Adrenal gland (tissue), 12 donors: Measurements from ENCODE around the gene HSPA1B. TPM values are rescaled to one million over a fixed set of nuclear protein-coding genes. Genes with fewer than 3 reads are reported as not detected.
"Not testable (repeated sequence)": the region's sequence is repeated elsewhere in the genome, so short reads cannot be mapped to it uniquely, and the experiment has no call there.

Experiments used
- DNase-seq, 7 donors: peaks; one replicate each; pipeline ENCODE4 v3.0.0-alpha.2; 2019 to 2020
- H3K27ac ChIP-seq, 5 donors: fragments of 200-600 bp; sonication (generic) in 4 of 5; 1 replicate in 3 of 5; 2 replicates in 2 of 5; pipeline versions ENCODE4 v1.5.1 to v1.8.0; 2016 to 2020; ENCODE audit warnings: mild to moderate bottlenecking in 1 of 5
- H3K27me3 ChIP-seq: fragments of 200-600 bp; 2 replicates; pipeline ENCODE4 v1.8.0; 2021
- H3K36me3 ChIP-seq, 2 donors: fragments of 200-600 bp; replicated peaks in 1 of 2; 1 replicate in 1 of 2; 2 replicates in 1 of 2; pipeline versions ENCODE4 v1.5.1 to v1.8.0; 2018 to 2022
- H3K4me1 ChIP-seq, 2 donors: fragments of 200-600 bp; replicated peaks in 1 of 2; 1 replicate in 1 of 2; 2 replicates in 1 of 2; pipeline versions ENCODE4 v1.5.1 to v1.8.0; 2018 to 2021
- H3K4me3 ChIP-seq, 4 donors: fragments of 200-600 bp; sonication (generic) in 3 of 4; one replicate each; pipeline ENCODE4 v1.5.1; 2016 to 2018
- H3K9me3 ChIP-seq, 3 donors: fragments of 200-600 bp; sonication (generic) in 1 of 3; replicated peaks in 1 of 3; 1 replicate in 2 of 3; 2 replicates in 1 of 3; pipeline versions ENCODE4 v1.5.1 to v1.8.0; 2016 to 2021
- POLR2A ChIP-seq, 2 donors: fragments of 450-650 bp; IDR thresholded peaks; one replicate each; pipeline ENCODE4 v1.6.1; 2017; ENCODE audit warnings: antibody characterized with exemption in 2 of 2, mild to moderate bottlenecking in 2 of 2, moderate library complexity in 1 of 2
- WGBS, 4 donors: extraction: QIAGEN DNeasy Blood & Tissue Kit in 2 of 4; methylation state at CpG; one replicate each; pipeline versions ENCODE4 v1.1.5 to v1.1.7; 2013 to 2017; 5-methylcytosine and 5-hydroxymethylcytosine counted together
- intact Hi-C, 2 donors: fragments of 100-400 bp; cut with DNase I; formaldehyde crosslinking; loops; one replicate each; pipeline versions ENCODE4 v1.14.1 to v1.15.0; 2022 to 2023
- polyA plus RNA-seq, 3 donors: library from polyadenylated mRNA; stranded (reverse); fragments of 200-250 nt in 2 of 3; fragments of 350-450 nt in 1 of 3; fragmentation: Illumina TruSeq in 1 of 3; extraction: RNeasy Lipid Tissue Mini Kit (QIAGEN cat#74804) in 1 of 3; gene quantifications; one replicate each; pipeline ENCODE4 v1.2.3, GENCODE V29; 2013 to 2014
- total RNA-seq, 9 donors: library from RNA; depleted of rRNA in 4 of 9; stranded (reverse); fragments of >200 nt in 4 of 9; fragments of 120-200 nt in 1 of 9; fragmentation: NEBNext Ultra II Directional in 1 of 9; extraction: Animal tissue kit (Norgen Biotek cat#: 25700) in 1 of 9; gene quantifications; one replicate each; pipeline versions ENCODE4 v1.1.0 to v1.2.4, GENCODE V29; 2013 to 2023
- TF ChIP-seq, protein P1 (sequence below), 6 experiments: fragments of 450-650 bp in 4 of 6; fragments of 200-600 bp in 2 of 6; sonication (generic) in 1 of 6; IDR thresholded peaks; 1 replicate in 5 of 6; 2 replicates in 1 of 6; pipeline versions ENCODE4 v1.5.1 to v1.8.0; 2016 to 2021; ENCODE audit warnings: antibody characterized with exemption in 6 of 6, mild to moderate bottlenecking in 2 of 6, moderate library complexity in 1 of 6
- donor health status: healthy with polysubstance abuse.
- donor health status: Bipolar disorder and iron deficiency.
- donor health status: DM: yes; HTN: yes; CAD: no.
- donor health status: DM: no; HTN: no; CAD: no.
- donor health status: DM: no; HTN: no; CAD: no.
- donor health status: DM: yes; HTN: yes; CAD: no.

Gene HSPA1B
- total and polyA plus RNA-seq, 12 donors: 29.0 to 424 (median 212) TPM

GRCh38 chr6:31795616-31796298 lies 31.8 kb upstream of the HSPA1B start, which contains the start of gene VARS1:
TSS of gene VARS1 (minus strand) at chr6:31795752. CDS start at chr6:31795217, 535 bp downstream.
- TF ChIP-seq POLR2A (IDR thresholded peaks at IDR 0.05): peak in 1 of 2 donors; percentile 43
- TF ChIP-seq, protein P1, sequence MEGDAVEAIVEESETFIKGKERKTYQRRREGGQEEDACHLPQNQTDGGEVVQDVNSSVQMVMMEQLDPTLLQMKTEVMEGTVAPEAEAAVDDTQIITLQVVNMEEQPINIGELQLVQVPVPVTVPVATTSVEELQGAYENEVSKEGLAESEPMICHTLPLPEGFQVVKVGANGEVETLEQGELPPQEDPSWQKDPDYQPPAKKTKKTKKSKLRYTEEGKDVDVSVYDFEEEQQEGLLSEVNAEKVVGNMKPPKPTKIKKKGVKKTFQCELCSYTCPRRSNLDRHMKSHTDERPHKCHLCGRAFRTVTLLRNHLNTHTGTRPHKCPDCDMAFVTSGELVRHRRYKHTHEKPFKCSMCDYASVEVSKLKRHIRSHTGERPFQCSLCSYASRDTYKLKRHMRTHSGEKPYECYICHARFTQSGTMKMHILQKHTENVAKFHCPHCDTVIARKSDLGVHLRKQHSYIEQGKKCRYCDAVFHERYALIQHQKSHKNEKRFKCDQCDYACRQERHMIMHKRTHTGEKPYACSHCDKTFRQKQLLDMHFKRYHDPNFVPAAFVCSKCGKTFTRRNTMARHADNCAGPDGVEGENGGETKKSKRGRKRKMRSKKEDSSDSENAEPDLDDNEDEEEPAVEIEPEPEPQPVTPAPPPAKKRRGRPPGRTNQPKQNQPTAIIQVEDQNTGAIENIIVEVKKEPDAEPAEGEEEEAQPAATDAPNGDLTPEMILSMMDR (IDR thresholded peaks at IDR 0.05): peak; percentile 52 to 97 (median 78)
- Histone ChIP-seq H3K27ac (peak within 1 kb of the TSS; percentile 56 to 100 (median 87)), H3K4me3 (peak within 1 kb of the TSS; percentile 73 to 92 (median 90)), H3K4me1 (peaks cover 13 to 23% of the 10 kb centered on the region in 2 donors), H3K27me3 (no peaks in the 10 kb centered on the region), H3K9me3 (no peaks in the 10 kb centered on the region), H3K36me3 (peaks cover 0 to 12% of the 10 kb centered on the region in 2 donors)
- intact Hi-C loops: no loop called here
- DNase-seq: peak; percentile 91 to 94 (median 92)
- WGBS, 4 donors: 0 to 2% (median 1%) methylated on average over 1 to 75 of the region's 75 CpGs

GRCh38 chr6:31796993-31797385 lies 30.5 kb upstream of the HSPA1B start:
- Histone ChIP-seq H3K4me3 (no peak overlapping the region), H3K4me1 (peaks cover 13 to 23% of the 10 kb centered on the region in 2 donors), H3K27ac (peak overlapping the region in 1 of 5 donors; percentile 97), H3K36me3 (peaks cover 0 to 12% of the 10 kb centered on the region in 2 donors), H3K27me3 (no peaks in the 10 kb centered on the region), H3K9me3 (no peaks in the 10 kb centered on the region)
- intact Hi-C loops: no loop called here
- 85 to 100% (median 90%) methylated on average over 2 of the region's 2 CpGs for WGBS, 4 donors
- DNase-seq: no peak
- TF ChIP-seq, protein P1 (IDR thresholded peaks at IDR 0.05): no peak

DNA sequence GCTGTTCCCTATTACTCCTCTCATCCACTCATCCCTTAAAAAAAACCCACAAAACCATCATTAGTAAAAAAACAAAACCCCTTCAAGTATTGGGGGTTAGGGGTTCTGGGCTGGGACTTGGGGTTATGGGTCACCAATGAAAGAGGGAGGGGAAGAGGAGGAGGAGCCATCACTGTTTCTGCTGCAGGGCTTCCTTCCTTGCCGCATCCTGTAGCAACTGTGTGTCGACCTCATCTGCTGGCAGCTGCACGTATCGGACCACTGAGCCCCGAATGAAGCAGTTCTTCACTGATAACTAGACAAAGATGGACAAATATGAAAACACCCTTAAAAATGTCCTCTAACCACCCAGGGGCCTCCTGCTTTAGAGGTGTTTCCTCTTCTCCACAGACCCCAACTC lies 29.9 kb upstream of the HSPA1B start:
- H3K27me3 ChIP-seq: no peaks in the 10 kb centered on the region
- TF ChIP-seq, protein P1 (IDR thresholded peaks at IDR 0.05): no peak
- no peak for TF ChIP-seq POLR2A (IDR thresholded peaks at IDR 0.05)
- H3K27ac ChIP-seq: peak overlapping the region in 1 of 5 donors; percentile 97
- H3K4me1 ChIP-seq: peaks cover 13 to 23% of the 10 kb centered on the region in 2 donors
- no peak overlapping the region for H3K4me3 ChIP-seq
- DNase-seq: no peak
- WGBS, 4 donors: 60 to 72% (median 66%) methylated on average over 5 of the region's 5 CpGs
- no peaks in the 10 kb centered on the region for H3K9me3 ChIP-seq
- intact Hi-C loops: no loop called here
- H3K36me3 ChIP-seq: peaks cover 0 to 14% of the 10 kb centered on the region in 2 donors

- peaks cover 0 to 20% of the 10 kb centered on the region in 2 donors for H3K36me3 ChIP-seq
- no peaks in the 10 kb centered on the region for H3K9me3 ChIP-seq
- H3K27me3 ChIP-seq: no peaks in the 10 kb centered on the region
- no peak overlapping the region for H3K27ac ChIP-seq
- H3K4me3 ChIP-seq: no peak overlapping the region
- intact Hi-C loops: no loop called here
- WGBS, 4 donors: 81 to 87% (median 85%) methylated on average over 12 of the region's 12 CpGs
- peaks cover 7 to 8% of the 10 kb centered on the region in 2 donors for H3K4me1 ChIP-seq
- TF ChIP-seq, protein P1 (IDR thresholded peaks at IDR 0.05): no peak
- no peak for TF ChIP-seq POLR2A (IDR thresholded peaks at IDR 0.05)
- DNase-seq: no peak
Measured at GRCh38 chr6:31799781-31800180, 27.8 kb upstream of the HSPA1B start.

DNA sequence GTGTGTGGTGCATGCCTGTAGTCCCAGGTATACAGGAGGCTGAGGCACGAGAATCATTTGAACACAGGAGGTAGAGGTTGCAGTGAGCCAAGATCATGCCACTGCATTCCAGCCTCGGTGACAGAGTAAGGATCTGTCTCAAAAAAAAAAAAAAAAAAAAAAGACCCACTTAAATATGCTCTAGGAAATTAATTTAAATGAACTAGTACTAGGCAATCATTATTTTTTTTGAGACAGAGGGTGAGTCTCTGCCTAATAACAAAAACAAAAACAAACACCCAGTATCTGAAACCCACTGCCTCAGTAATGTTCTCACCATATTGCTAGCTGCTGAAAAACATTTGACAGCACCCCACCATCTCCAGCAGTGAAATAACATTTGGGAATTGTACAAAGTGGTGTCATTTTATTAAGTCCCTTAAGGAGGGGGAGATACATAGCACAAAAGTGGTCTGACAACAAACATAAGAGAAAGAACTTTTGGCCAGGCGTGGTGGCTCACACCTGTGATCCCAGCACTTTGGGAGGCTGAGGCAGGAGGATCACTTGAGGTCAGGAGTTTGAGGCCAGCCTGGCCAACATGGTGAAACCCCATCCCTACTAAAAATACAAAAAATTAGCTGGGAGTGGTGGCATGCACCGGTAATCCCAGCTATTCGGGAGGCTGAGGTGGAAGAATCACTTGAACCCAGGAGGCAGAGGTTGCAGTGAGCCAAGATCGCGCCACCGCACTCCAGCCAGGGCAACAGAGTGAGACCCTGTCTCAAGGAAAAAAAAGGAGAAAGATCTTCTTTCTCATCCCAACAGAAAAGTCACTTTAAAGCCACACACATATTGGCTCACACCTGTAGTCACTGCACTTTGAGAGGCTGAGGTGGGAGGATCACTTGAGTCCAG lies 26.3 kb upstream of the HSPA1B start:
- peaks cover 0 to 20% of the 10 kb centered on the region in 2 donors for H3K36me3 ChIP-seq
- H3K27me3 ChIP-seq, H3K4me3 ChIP-seq, H3K9me3 ChIP-seq, H3K27ac ChIP-seq, intact Hi-C loops, DNase-seq: not testable (repeated sequence)
- peaks cover 6 to 13% of the 10 kb centered on the region in 2 donors for H3K4me1 ChIP-seq
- WGBS, 4 donors: 88 to 96% (median 94%) methylated on average over 8 of the region's 8 CpGs
